ENCODE results near the gene CWC15.
"Not testable (repeated sequence)": the region's sequence is repeated elsewhere in the genome, so short reads cannot be mapped to it uniquely, and the experiment has no call there.

CWC15 gene

DNA sequence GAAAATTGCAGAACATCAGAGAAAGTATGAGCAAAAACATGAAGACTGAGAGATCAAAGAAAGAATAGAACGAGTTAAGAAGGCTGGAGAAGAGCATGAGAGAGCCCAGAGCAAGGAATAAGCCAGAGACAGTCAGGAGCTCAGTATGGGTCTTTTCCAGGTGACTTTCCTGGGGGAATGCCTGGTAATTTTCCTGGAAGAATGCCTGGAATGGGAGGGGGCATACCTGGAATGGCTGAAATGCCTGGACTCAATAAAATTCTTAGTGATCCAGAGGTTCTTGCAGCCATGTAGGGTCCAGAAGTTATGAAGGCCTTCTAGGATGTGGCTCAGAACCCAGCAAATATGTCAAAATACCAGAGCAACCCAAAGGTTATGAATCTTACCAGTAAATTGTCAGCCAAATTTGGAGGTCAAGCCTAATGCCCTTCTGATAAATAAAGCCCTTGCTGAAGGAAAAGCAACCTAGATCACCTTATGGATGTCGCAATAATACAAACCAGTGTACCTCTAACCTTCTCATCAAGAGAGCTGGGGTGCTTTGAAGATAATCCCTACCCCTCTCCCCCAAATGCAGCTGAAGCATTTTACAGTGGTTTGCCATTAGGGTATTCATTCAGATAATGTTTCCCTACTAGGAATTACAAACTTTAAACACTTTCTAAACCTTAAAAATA lies 59.5 kb downstream of the CWC15 start:
- not testable (repeated sequence) for DNase-seq (ENCODE audit: low spot score)

DNA sequence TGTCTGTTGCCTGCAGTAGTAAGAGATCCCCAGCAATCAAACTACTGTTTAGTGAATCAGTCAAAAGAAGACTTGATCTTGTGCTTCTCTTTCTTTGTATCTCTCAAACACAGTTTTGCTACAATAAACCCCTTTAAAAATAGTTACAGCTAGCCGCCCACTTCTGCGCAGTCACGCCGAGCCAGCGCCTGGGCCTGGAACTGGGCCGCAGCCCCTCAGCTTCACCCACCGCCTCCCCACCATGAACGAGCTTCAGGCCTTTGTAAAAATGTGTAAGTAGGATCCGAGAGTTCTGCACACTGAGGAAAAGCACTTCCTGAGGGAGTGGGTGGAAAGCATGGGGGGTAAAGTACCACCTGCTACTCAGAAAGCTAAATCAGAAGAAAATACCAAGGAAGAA lies 60.5 kb downstream of the CWC15 start:
- no peak for DNase-seq (ENCODE audit: low spot score)

All from CD4-positive, alpha-beta T cell treated with Interleukin-2 at 100 ng/mL for 4 hours (primary cell).